NCI-H2227 treated with DMSO at 0.1 percent for 48 hours (cell line): ENCODE measurements around the gene RTEL1.
"Not testable (repeated sequence)": the region's sequence is repeated elsewhere in the genome, so short reads cannot be mapped to it uniquely, and the experiment has no call there.

Experiments
- DNase-seq: peaks from one replicate; lab custom pipeline; 2025; lab: John Stamatoyannopoulos, UW

Gene RTEL1, protein sequence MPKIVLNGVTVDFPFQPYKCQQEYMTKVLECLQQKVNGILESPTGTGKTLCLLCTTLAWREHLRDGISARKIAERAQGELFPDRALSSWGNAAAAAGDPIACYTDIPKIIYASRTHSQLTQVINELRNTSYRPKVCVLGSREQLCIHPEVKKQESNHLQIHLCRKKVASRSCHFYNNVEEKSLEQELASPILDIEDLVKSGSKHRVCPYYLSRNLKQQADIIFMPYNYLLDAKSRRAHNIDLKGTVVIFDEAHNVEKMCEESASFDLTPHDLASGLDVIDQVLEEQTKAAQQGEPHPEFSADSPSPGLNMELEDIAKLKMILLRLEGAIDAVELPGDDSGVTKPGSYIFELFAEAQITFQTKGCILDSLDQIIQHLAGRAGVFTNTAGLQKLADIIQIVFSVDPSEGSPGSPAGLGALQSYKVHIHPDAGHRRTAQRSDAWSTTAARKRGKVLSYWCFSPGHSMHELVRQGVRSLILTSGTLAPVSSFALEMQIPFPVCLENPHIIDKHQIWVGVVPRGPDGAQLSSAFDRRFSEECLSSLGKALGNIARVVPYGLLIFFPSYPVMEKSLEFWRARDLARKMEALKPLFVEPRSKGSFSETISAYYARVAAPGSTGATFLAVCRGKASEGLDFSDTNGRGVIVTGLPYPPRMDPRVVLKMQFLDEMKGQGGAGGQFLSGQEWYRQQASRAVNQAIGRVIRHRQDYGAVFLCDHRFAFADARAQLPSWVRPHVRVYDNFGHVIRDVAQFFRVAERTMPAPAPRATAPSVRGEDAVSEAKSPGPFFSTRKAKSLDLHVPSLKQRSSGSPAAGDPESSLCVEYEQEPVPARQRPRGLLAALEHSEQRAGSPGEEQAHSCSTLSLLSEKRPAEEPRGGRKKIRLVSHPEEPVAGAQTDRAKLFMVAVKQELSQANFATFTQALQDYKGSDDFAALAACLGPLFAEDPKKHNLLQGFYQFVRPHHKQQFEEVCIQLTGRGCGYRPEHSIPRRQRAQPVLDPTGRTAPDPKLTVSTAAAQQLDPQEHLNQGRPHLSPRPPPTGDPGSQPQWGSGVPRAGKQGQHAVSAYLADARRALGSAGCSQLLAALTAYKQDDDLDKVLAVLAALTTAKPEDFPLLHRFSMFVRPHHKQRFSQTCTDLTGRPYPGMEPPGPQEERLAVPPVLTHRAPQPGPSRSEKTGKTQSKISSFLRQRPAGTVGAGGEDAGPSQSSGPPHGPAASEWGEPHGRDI (N-terminal part only)

DNA sequence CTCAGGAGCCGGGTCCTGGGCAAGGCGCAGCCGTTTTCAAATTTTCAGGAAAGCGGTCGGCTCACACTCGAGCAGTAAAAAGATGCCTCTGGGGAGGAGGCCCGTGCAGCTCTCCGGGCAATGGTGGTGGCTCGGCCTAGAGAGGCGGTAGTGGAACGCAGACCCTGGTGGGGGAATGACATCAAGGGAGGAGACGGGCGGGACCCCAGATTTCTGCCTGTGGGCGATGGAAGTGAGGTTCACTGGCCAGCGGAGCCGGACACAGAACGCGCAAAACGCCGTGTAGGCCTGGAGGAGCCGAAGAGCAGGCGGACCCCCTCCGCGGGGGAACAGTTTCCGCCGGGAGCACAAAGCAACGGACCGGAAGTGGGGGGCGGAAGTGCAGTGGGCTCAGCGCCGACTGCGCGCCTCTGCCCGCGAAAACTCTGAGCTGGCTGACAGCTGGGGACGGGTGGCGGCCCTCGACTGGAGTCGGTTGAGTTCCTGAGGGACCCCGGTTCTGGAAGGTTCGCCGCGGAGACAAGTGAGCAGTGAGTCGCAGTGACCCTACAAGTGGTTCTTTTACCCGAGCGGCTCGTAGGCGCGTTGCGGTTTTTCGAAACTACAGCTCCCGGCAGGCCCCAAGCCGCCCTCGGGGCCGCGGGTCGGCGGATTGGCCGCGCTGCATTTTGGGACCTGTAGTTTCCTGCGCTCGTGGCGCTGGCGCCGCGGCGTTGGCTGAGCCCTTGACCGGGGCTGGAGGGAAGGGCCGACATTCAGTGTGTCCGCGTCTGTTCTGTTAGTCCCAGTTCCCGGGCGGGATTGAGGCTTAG is at the start of gene RTEL1:
Gene RTEL1 (plus strand): TSS at position 376 of the 812 bp plus-strand sequence. CDS start 1,091 bp downstream, outside the sequence.
- peak; percentile 97 for DNase-seq

DNA sequence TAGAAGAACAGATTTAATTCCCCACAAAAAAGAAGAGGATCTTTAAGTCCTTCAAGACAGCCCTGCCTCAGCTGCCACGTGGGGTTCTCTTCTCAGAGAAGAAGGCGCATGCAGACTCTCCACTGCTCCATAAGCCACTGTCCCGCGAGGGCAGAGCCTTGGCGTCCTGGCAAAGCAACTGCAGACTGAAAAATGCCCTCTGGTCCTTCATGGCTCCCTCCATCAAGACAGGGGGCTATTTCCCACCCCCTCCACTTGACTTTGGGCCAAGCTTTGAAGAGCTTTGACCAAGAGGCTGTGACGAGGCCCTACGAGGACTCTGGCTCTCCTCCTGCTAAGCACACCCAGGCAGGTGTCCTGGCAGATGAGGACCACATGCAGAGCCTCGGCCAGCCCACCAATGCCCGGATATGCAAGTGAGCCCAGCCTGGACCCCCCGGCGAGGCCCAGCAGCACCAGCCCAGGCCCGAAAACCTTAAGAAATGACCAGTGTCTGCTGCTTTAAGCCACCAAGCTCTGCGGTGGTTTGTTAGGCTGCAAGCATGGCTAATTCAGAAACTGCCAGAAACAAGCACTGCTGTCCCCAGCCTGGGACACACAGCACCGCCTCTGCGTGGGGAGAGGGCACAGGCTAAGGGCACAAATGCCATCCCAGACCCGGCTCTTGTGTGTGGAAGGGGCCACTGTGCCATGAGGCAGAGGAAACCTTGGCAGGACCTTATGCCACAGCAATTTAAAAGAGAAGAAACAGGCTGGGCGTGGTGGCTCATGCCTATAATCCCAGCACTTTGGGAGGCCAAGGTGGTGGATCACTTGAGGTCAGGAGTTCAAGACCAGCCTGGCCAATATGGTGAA is 47.3 kb upstream of the RTEL1 start:
- DNase-seq: no peak

- no peak for DNase-seq
These were observed 46.5 kb upstream of the RTEL1 start for GRCh38 chr20:63611646-63612045.

GRCh38 chr20:63612276-63612931 is 45.7 kb upstream of the RTEL1 start:
- no peak for DNase-seq

DNA sequence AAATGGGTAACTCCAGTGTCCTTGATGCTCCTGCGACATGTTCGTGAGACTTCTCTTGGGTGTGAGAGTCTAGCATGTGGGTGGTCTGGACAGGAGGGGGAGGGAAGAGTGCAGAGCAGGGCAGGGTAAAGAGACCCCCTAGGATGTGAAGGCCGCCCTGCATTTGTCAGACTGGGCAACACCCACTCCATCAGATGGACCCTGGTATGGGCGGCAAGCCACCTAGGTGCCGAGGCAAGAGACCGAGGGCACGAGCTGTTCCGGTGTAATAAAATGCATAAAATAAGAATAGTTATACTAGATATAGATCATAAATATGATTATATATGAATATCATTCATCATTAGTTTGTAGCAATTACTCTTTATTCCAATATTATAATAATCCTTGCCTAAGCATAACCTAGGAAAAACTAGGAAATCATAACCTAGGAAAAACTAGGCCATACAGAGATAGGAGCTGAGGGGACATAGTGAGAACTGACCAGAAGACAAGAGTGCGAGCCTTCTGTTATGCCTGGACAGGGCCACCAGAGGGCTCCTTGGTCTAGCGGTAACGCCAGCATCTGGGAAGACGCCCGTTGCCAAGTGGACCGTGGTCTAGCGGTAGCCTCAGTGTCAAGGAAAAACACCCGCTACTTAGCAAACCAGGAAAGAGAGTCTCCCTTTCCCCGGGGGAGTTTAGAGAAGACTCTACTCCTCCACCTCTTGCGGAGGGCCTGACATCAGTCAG is 44.1 kb upstream of the RTEL1 start:
- DNase-seq: not testable (repeated sequence)

DNA sequence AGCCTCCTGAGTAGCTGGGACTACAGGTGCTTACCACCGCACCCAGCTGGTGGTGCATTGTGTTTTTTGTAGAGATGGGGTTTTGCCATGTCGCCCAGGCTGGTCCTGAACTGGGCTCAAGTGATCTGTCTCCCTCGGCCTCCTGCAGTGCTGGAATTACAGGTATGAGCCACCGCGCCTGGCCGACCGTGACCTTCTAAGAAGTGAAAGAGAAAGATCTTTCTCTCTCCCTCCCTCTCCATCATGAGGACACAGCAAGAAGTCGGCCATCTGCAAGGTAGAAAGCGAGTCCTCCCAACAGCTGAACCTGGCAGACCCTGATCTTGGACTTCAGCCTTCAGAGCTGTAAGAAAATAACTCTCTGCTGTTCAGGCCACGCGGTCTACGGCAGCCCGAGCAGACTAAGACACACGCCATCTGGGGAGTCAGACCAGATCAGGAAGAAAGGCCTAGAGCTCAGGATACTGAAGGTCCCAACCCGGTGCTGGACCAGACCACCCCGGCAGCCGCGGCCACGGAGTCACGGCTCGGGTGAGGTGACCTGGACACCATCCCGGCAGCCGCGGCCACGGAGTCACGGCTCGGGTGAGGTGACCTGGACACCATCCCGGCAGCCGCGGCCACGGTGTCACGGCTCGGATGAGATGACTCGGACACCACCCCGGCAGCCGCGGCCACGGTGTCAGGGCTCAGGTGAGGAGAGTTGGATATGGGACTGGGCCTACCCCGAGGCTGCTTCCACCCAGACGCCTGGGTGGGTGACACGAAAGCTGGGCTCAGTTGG is 40.8 kb upstream of the RTEL1 start:
- no peak for DNase-seq

DNA sequence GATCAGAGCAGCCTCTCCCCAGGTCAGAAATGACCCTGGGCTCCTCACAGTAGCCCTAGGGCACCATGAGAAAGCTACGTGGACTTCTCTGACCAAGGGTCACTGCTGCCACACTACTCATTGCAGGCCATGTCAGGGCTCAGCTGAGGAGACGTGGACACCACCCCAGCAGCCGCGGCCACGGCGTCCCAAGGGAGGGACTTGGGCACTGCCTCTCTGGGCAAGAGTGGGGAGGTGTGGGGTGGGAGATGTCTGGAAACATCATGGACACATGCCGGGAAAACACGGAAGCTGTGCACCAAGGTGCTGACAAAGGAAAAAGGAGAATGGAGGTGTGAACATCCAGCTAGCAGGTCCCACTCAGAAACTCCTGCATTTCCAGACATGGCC is 40.2 kb upstream of the RTEL1 start:
- no peak for DNase-seq

GRCh38 chr20:63618291-63618980 is 39.7 kb upstream of the RTEL1 start:
- no peak for DNase-seq

DNA sequence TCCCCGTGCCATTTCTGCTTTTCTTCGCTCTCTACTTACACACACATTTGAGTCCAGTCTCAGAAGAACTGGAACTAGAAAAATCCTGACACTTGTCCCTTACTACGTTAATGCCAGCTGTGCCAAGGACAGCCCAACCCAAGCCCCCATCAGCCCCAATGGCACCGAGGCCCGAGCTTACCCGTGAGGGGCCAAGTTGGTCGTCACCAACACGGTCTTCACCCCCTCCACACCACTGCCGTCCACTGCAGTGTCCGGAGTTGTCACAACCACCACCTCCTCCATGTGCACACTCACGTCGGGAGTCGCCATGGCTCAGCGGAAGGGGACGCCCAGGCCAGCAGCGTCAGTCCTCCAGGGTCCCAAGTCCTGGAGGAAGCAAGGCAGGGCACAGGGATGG is 39.0 kb upstream of the RTEL1 start:
- DNase-seq: no peak

DNA sequence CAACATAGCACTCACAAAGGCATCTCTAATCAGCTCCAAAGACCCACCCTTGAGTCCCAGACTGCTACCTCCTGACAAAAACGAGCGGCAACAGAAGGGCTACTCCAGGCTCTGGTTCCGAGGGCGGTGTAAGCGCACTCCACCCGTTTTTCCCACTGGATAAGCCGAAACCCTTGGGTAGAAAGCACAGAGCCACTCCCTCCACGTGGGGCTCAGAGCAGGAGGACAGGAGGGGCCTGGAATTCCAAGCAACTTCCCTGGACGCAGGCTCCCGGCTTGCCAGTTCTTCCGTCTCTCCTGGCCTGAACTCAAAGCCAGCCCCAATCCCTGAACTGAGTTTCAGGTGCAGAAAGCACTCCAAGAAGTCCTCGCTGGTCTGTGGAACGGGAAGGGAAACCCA is 38.6 kb upstream of the RTEL1 start:
- no peak for DNase-seq

- no peak for DNase-seq
These were observed 37.1 kb upstream of the RTEL1 start for GRCh38 chr20:63620991-63621390.

GRCh38 chr20:63622096-63622495 is 36.0 kb upstream of the RTEL1 start:
- DNase-seq: no peak

- DNase-seq: no peak
These were observed 35.4 kb upstream of the RTEL1 start for GRCh38 chr20:63622732-63623131.

GRCh38 chr20:63624486-63624885 is 33.6 kb upstream of the RTEL1 start:
- no peak for DNase-seq

DNA sequence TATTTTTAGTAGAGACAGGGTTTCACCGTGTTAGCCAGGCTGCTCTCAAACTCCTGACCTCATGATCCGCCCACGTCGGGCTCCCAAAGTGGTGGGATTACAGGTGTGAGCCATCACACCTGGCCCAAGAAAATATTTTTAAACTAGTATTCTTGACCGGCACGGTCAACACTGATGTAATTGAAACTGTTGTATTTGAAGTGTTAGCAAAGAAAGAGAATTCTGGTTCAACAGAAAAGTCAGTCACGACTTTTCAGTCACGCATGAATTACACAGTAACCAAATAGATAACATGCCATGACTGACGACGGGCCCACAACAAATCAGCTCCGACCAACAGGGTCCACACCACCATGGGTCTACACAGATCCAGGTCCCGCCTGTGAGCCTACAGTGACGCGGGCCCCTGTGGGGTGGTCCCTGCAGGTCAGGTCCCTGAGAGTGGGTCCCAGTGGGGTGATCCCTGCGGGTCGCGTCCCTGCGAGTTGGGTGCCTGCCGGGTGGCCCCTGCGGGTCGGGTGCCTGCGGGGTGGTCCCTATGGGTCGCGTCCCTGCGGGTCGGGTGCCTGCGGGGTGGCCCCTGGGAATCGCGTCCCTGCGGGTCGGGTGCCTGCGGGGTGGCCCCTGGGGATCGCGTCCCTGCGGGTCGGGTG is 32.2 kb upstream of the RTEL1 start:
- DNase-seq: no peak

- DNase-seq: peak; percentile 27
These were observed 31.5 kb upstream of the RTEL1 start, which contains the start of gene GMEB2 for GRCh38 chr20:63626424-63627128. Gene GMEB2 (minus strand): TSS chr20:63627101. CDS start chr20:63619397, 7,704 bp downstream.
